IMR-90 (cell line): ENCODE data around the gene PTPRN2. TPM values are rescaled to one million over a fixed set of nuclear protein-coding genes. Genes with fewer than 3 reads are reported as not detected.

Source experiments
- ATAC-seq: fragments of 200-7000 bp; cut with Tn5 transposase; 2 replicates; pipeline ENCODE4 v1.9.1; 2020; ENCODE audit warnings: low read depth, mild to moderate bottlenecking, moderate library complexity
- BruUV-seq: library from RNA; stranded (reverse); fragments of 400-500 nt; replicated peaks from 2 replicates; lab custom pipeline; 2021; lab: Mats Ljungman, UMichigan
- CTCF ChIA-PET: fragments of 300-600 bp; formaldehyde crosslinking; extraction: SDS; loops from one replicate; lab custom pipeline; 2021; ENCODE audit warnings: antibody characterized with exemption; lab: Yijun Ruan, JAX
- POLR2A ChIA-PET: fragments of 300-600 bp; sonication (Branson Sonifier 250); formaldehyde crosslinking; loops from one replicate; lab custom pipeline; 2022; ENCODE audit warnings: antibody characterized with exemption; ENCODE audit not compliant: unreplicated experiment; lab: Charles Lee
- DNase-seq: peaks from one replicate; pipeline ENCODE4 v3.0.0; 2013
- H2AFZ ChIP-seq: replicated peaks from 2 replicates; pipeline ENCODE3; 2013; ENCODE audit warnings: low read length, mild to moderate bottlenecking; ENCODE audit not compliant: poor library complexity
- H2AK5ac ChIP-seq: 2 replicates; pipeline ENCODE4 v1.6.1; 2013; ENCODE audit warnings: low read depth, low read length, inconsistent platforms
- H2AK9ac ChIP-seq: replicated peaks from 2 replicates; pipeline ENCODE3; 2013; ENCODE audit warnings: mild to moderate bottlenecking, low read depth, low read length, moderate library complexity; ENCODE audit not compliant: poor library complexity
- H2BK120ac ChIP-seq: 2 replicates; pipeline ENCODE4 v1.6.1; 2013; ENCODE audit warnings: low read depth, low read length, inconsistent platforms
- H2BK15ac ChIP-seq: 3 replicates; pipeline ENCODE4 v1.6.1; 2013; ENCODE audit warnings: low read depth, low read length, inconsistent platforms
- H2BK20ac ChIP-seq: 2 replicates; pipeline ENCODE4 v1.6.1; 2013; ENCODE audit warnings: low read depth, mild to moderate bottlenecking, inconsistent platforms, low read length, moderate library complexity
- H2BK5ac ChIP-seq: 2 replicates; pipeline ENCODE4 v1.6.1; 2013; ENCODE audit warnings: mild to moderate bottlenecking, low read depth, low read length, inconsistent platforms; ENCODE audit not compliant: poor library complexity, severe bottlenecking
- H3K14ac ChIP-seq: replicated peaks from 2 replicates; pipeline ENCODE4 v1.6.1; 2013; ENCODE audit warnings: low read depth, low read length, inconsistent platforms
- H3K18ac ChIP-seq: 2 replicates; pipeline ENCODE4 v1.6.1; 2013; ENCODE audit warnings: low read depth, low read length, control low read depth
- H3K23ac ChIP-seq: 2 replicates; pipeline ENCODE4 v1.6.1; 2013; ENCODE audit warnings: low read depth, low read length, inconsistent platforms
- H3K27ac ChIP-seq: 2 replicates; pipeline ENCODE4 v1.5.1; 2013; ENCODE audit warnings: mild to moderate bottlenecking, control low read depth, low read length; ENCODE audit not compliant: insufficient read depth
- H3K27me3 ChIP-seq: 2 replicates; pipeline ENCODE4 v1.6.1; 2013; ENCODE audit warnings: low read length; ENCODE audit not compliant: control insufficient read depth, insufficient read depth
- H3K36me3 ChIP-seq: 2 replicates; pipeline ENCODE4 v1.6.1; 2013; ENCODE audit warnings: low read length, mixed read lengths; ENCODE audit not compliant: control insufficient read depth, insufficient read depth
- H3K4ac ChIP-seq: 2 replicates; pipeline ENCODE4 v1.6.1; 2013; ENCODE audit warnings: low read depth, low read length, inconsistent platforms
- H3K4me1 ChIP-seq: 2 replicates; pipeline ENCODE4 v1.6.1; 2013; ENCODE audit warnings: low read length, mixed read lengths; ENCODE audit not compliant: control insufficient read depth, insufficient read depth
- H3K4me2 ChIP-seq: 2 replicates; pipeline ENCODE4 v1.6.1; 2013; ENCODE audit warnings: low read depth, mild to moderate bottlenecking, control low read depth, low read length, moderate library complexity
- H3K4me3 ChIP-seq: 2 replicates; pipeline ENCODE4 v1.5.1; 2013; ENCODE audit warnings: low read depth, mild to moderate bottlenecking, control low read depth, low read length, moderate library complexity; ENCODE audit not compliant: insufficient read depth
- H3K56ac ChIP-seq: 2 replicates; pipeline ENCODE4 v1.6.1; 2013; ENCODE audit warnings: low read length, inconsistent platforms; ENCODE audit not compliant: insufficient read depth; ENCODE audit errors: extremely low read depth
- H3K79me1 ChIP-seq, 2 experiments: 2 replicates each; pipeline ENCODE4 v1.6.1; 2013; ENCODE audit warnings: low read length in 2 of 2, inconsistent platforms in 1 of 2, low read depth in 1 of 2
- H3K9ac ChIP-seq: 2 replicates; pipeline ENCODE4 v1.6.1; 2013; ENCODE audit warnings: low read depth, low read length, control low read depth
- H3K9me1 ChIP-seq: 2 replicates; pipeline ENCODE4 v1.6.1; 2013; ENCODE audit warnings: low read length, inconsistent platforms; ENCODE audit not compliant: insufficient read depth
- H3K9me3 ChIP-seq: 2 replicates; pipeline ENCODE4 v1.6.1; 2013; ENCODE audit warnings: low read length; ENCODE audit not compliant: control insufficient read depth, insufficient read depth
- H4K20me1 ChIP-seq: 2 replicates; pipeline ENCODE4 v1.6.1; 2013; ENCODE audit warnings: low read length, inconsistent platforms; ENCODE audit not compliant: insufficient read depth
- H4K5ac ChIP-seq: 2 replicates; pipeline ENCODE4 v1.6.1; 2013; ENCODE audit warnings: mild to moderate bottlenecking, low read depth, low read length, control low read depth
- H4K8ac ChIP-seq, 2 experiments: 2 replicates each; pipeline ENCODE4 v1.6.1; 2013; ENCODE audit warnings: low read depth in 2 of 2, low read length in 2 of 2, control low read depth in 1 of 2, inconsistent platforms in 1 of 2
- H4K91ac ChIP-seq: 2 replicates; pipeline ENCODE4 v1.6.1; 2013; ENCODE audit warnings: low read depth, low read length, inconsistent platforms; ENCODE audit not compliant: insufficient read depth
- BHLHE40 ChIP-seq: fragments of 150-350 bp; IDR thresholded peaks from 2 replicates; pipeline ENCODE4 v1.6.1; 2016; ENCODE audit warnings: mild to moderate bottlenecking, low read depth, low read length
- CEBPB ChIP-seq: IDR thresholded peaks from 2 replicates; pipeline ENCODE4 v1.6.1; 2012; ENCODE audit warnings: low read depth, low read length, improper control_type of control experiment
- CHD1 ChIP-seq: IDR thresholded peaks from 2 replicates; pipeline ENCODE4 v1.6.1; 2012; ENCODE audit warnings: low read depth, low read length, improper control_type of control experiment
- FOS ChIP-seq: fragments of 150-350 bp; IDR thresholded peaks from 2 replicates; pipeline ENCODE4 v1.6.1; 2016; ENCODE audit warnings: low read depth, low read length
- MAFK ChIP-seq: IDR thresholded peaks from 2 replicates; pipeline ENCODE4 v1.6.1; 2012; ENCODE audit warnings: low read depth, low read length, improper control_type of control experiment
- MAZ ChIP-seq: IDR thresholded peaks from 2 replicates; pipeline ENCODE4 v1.6.1; 2012; ENCODE audit warnings: low read depth, mild to moderate bottlenecking, low read length, improper control_type of control experiment, moderate library complexity, borderline replicate concordance
- MXI1 ChIP-seq: IDR thresholded peaks from 2 replicates; pipeline ENCODE4 v1.6.1; 2012; ENCODE audit warnings: low read depth, mild to moderate bottlenecking, low read length, moderate library complexity, borderline replicate concordance
- NFE2L2 ChIP-seq: fragments of 150-350 bp; IDR thresholded peaks from 2 replicates; pipeline ENCODE4 v1.6.1; 2016; ENCODE audit warnings: low read depth, mild to moderate bottlenecking, low read length
- POLR2A ChIP-seq: IDR thresholded peaks from 2 replicates; pipeline ENCODE4 v1.6.1; 2012; ENCODE audit warnings: mild to moderate bottlenecking, low read depth, low read length
- RAD21 ChIP-seq: IDR thresholded peaks from 2 replicates; pipeline ENCODE4 v1.6.1; 2012; ENCODE audit warnings: low read length, improper control_type of control experiment
- RCOR1 ChIP-seq: IDR thresholded peaks from 2 replicates; pipeline ENCODE4 v1.6.1; 2012; ENCODE audit warnings: mild to moderate bottlenecking, low read length, improper control_type of control experiment; ENCODE audit not compliant: insufficient replicate concordance
- RFX5 ChIP-seq: IDR thresholded peaks from 2 replicates; pipeline ENCODE4 v1.8.0; 2012; ENCODE audit warnings: low read depth, mild to moderate bottlenecking, low read length, moderate library complexity
- SMC3 ChIP-seq: fragments of 150-350 bp; IDR thresholded peaks from 2 replicates; pipeline ENCODE4 v1.6.1; 2016; ENCODE audit warnings: low read depth, mild to moderate bottlenecking, antibody characterized with exemption, low read length, moderate library complexity
- WGBS, 2 experiments: methylation state at CpG; one replicate each; pipeline versions ENCODE4 v1.1.5 to v1.1.7; 2013; ENCODE audit warnings: missing lambda C conversion rate in 2 of 2; ENCODE audit not compliant: insufficient read length in 1 of 2; ENCODE audit errors: extremely low coverage in 2 of 2; 5-methylcytosine and 5-hydroxymethylcytosine counted together
- dilution Hi-C: fragments of 300-500 bp; cut with HindIII; formaldehyde crosslinking; loops from one replicate; pipeline ENCODE4 v1.14.3; 2018; ENCODE audit warnings: low sequenced_read_pairs; ENCODE audit not compliant: unreplicated experiment
- in situ Hi-C: fragments of 300-500 bp; cut with MboI; formaldehyde crosslinking; loops from 3 replicates; pipeline ENCODE4 v1.14.3; 2019; ENCODE audit warnings: low sequenced_read_pairs, inconsistent platforms, mixed read lengths
- intact Hi-C: fragments of 100-400 bp; cut with micrococcal nuclease; formaldehyde crosslinking; loops from 2 replicates; pipeline ENCODE4 v1.10.0; 2022
- polyA plus RNA-seq, 3 experiments: library from polyadenylated mRNA; depleted of rRNA; stranded (reverse); fragments of >200 nt; gene quantifications; 2 replicates each; pipeline ENCODE4 v1.2.3, GENCODE V29; 2012; ENCODE audit warnings: low replicate concordance in 1 of 3
- total RNA-seq: library from RNA; depleted of rRNA; stranded (reverse); fragments of >200 nt; gene quantifications from 2 replicates; pipeline ENCODE4 v1.2.3, GENCODE V29; 2012
- TF ChIP-seq, protein P1 (sequence below): fragments of 150-350 bp; IDR thresholded peaks from 2 replicates; pipeline ENCODE4 v1.6.1; 2016; ENCODE audit warnings: low read depth, mild to moderate bottlenecking, low read length, moderate library complexity, borderline replicate concordance
- TF ChIP-seq, protein P2 (sequence below): fragments of 150-350 bp; IDR thresholded peaks from 2 replicates; pipeline ENCODE4 v1.6.1; 2017; ENCODE audit warnings: mild to moderate bottlenecking, antibody characterized with exemption, low read length, low read depth
- TF ChIP-seq, protein P3 (sequence below): conservative IDR thresholded peaks from 2 replicates; pipeline ENCODE4 v1.5.1; 2012; ENCODE audit warnings: mild to moderate bottlenecking, low read depth, low read length, improper control_type of control experiment

Gene PTPRN2
- total and polyA plus RNA-seq, 2 of the 4 experiments (the other 2 are of a cell fraction) = 0.03 TPM; not detected in 1

DNA sequence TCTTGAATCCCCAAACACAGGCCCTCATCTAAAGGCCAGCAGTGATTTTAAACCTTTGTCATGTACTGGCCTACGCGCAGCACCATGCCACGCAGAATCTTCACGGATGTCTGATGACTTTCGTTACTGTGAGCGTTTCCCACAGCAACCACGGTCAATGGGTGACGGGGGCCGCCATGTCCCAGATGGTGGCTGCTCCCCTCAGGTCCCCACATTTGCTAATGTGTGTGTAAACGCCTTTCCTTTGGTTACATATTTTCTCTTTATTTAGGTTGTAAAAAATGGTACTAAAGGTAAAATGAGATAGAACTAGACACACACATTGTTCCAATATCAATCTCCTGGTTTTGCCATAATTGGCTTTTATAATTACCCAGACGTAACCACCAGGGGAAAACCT, 699.0 kb downstream of the PTPRN2 start:
- Histone ChIP-seq H2BK15ac (no peak overlapping the region), H3K56ac (no peak overlapping the region), H3K4me2 (no peak overlapping the region), H2BK120ac (no peak overlapping the region), H3K9me3 (peaks cover 47% of the 10 kb centered on the region), H4K20me1 (no peaks in the 10 kb centered on the region), H3K36me3 (no peaks in the 10 kb centered on the region), H3K18ac (no peak overlapping the region), H4K8ac (no peak overlapping the region), H4K91ac (no peak overlapping the region), H2BK20ac (no peak overlapping the region), H3K79me1 (no peaks in the 10 kb centered on the region), H3K9me1 (no peaks in the 10 kb centered on the region), H3K27ac (no peak overlapping the region), H2AFZ (no peak overlapping the region), H3K9ac (no peak overlapping the region), H3K4me3 (no peak overlapping the region), H3K4me1 (no peaks in the 10 kb centered on the region), H3K14ac (no peak overlapping the region), H2BK5ac (no peak overlapping the region), H4K5ac (no peak overlapping the region), H2AK9ac (no peak overlapping the region), H2AK5ac (no peak overlapping the region), H3K27me3 (no peaks in the 10 kb centered on the region), H3K4ac (no peak overlapping the region), H3K23ac (no peak overlapping the region)
- in situ Hi-C loops = no loop called here
- POLR2A ChIA-PET = no interaction called here
- BruUV-seq = no TSS peak
- intact Hi-C loops = no loop called here
- no peak for DNase-seq
- ATAC-seq = no peak
- TF ChIP-seq, protein P1, sequence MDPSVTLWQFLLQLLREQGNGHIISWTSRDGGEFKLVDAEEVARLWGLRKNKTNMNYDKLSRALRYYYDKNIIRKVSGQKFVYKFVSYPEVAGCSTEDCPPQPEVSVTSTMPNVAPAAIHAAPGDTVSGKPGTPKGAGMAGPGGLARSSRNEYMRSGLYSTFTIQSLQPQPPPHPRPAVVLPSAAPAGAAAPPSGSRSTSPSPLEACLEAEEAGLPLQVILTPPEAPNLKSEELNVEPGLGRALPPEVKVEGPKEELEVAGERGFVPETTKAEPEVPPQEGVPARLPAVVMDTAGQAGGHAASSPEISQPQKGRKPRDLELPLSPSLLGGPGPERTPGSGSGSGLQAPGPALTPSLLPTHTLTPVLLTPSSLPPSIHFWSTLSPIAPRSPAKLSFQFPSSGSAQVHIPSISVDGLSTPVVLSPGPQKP = no peak
- no peak for TF ChIP-seq FOS
- no peak for TF ChIP-seq RAD21
- no peak for TF ChIP-seq BHLHE40
- TF ChIP-seq MAZ = no peak
- TF ChIP-seq, protein P2, sequence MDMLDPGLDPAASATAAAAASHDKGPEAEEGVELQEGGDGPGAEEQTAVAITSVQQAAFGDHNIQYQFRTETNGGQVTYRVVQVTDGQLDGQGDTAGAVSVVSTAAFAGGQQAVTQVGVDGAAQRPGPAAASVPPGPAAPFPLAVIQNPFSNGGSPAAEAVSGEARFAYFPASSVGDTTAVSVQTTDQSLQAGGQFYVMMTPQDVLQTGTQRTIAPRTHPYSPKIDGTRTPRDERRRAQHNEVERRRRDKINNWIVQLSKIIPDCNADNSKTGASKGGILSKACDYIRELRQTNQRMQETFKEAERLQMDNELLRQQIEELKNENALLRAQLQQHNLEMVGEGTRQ = no peak
- no peak for TF ChIP-seq RFX5
- no peak for TF ChIP-seq SMC3
- no peak for TF ChIP-seq CEBPB
- TF ChIP-seq MAFK = no peak
- TF ChIP-seq CHD1 = no peak
- no peak for TF ChIP-seq MXI1
- no peak for TF ChIP-seq RCOR1
- no peak for TF ChIP-seq POLR2A
- TF ChIP-seq, protein P3, sequence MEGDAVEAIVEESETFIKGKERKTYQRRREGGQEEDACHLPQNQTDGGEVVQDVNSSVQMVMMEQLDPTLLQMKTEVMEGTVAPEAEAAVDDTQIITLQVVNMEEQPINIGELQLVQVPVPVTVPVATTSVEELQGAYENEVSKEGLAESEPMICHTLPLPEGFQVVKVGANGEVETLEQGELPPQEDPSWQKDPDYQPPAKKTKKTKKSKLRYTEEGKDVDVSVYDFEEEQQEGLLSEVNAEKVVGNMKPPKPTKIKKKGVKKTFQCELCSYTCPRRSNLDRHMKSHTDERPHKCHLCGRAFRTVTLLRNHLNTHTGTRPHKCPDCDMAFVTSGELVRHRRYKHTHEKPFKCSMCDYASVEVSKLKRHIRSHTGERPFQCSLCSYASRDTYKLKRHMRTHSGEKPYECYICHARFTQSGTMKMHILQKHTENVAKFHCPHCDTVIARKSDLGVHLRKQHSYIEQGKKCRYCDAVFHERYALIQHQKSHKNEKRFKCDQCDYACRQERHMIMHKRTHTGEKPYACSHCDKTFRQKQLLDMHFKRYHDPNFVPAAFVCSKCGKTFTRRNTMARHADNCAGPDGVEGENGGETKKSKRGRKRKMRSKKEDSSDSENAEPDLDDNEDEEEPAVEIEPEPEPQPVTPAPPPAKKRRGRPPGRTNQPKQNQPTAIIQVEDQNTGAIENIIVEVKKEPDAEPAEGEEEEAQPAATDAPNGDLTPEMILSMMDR = no peak
- no peak for TF ChIP-seq NFE2L2
- CTCF ChIA-PET = no interaction called here
- WGBS, 2 experiments = 76% methylated on average over 6 of the region's 11 CpGs; no CpG with 5 or more reads in 1 of the 2 experiments
- dilution Hi-C loops = no loop called here
